Activated CD4-positive, alpha-beta T cell treated with anti-CD3 and anti-CD28 coated beads for 36 hours (primary cell): ENCODE data around the gene CCNC. TPM values are rescaled to one million over a fixed set of nuclear protein-coding genes. Genes with fewer than 3 reads are reported as not detected.

Experiments used
- ATAC-seq: fragments of 200-7000 bp; cut with Tn5 transposase; one replicate; pipeline ENCODE4 v1.10.0; 2021; ENCODE audit warnings: mild to moderate bottlenecking, moderate library complexity
- CTCF ChIA-PET: fragments of 350-600 bp; sonication (Branson Sonifier 250); formaldehyde crosslinking; loops from one replicate; lab custom pipeline; 2021; ENCODE audit warnings: antibody characterized with exemption; lab: Charles Lee
- POLR2A ChIA-PET: fragments of 350-600 bp; sonication (Branson Sonifier 250); formaldehyde crosslinking; loops from one replicate; lab custom pipeline; 2021; ENCODE audit warnings: antibody characterized with exemption, inconsistent platforms; lab: Charles Lee
- DNase-seq: peaks from one replicate; pipeline ENCODE4 v3.0.0-alpha.2; 2020
- H3K27ac Mint-ChIP-seq: one replicate; pipeline ENCODE4 v1.8.0; 2021; ENCODE audit warnings: mixed read lengths
- H3K27me3 Mint-ChIP-seq: one replicate; pipeline ENCODE4 v1.8.0; 2021; ENCODE audit warnings: mixed read lengths
- H3K36me3 Mint-ChIP-seq: one replicate; pipeline ENCODE4 v1.8.0; 2021; ENCODE audit warnings: low read depth, mixed read lengths
- H3K4me1 Mint-ChIP-seq: one replicate; pipeline ENCODE4 v1.8.0; 2021; ENCODE audit warnings: mixed read lengths
- H3K4me3 Mint-ChIP-seq: one replicate; pipeline ENCODE4 v1.8.0; 2021; ENCODE audit warnings: mild to moderate bottlenecking, moderate library complexity, mixed read lengths
- H3K9me3 Mint-ChIP-seq: one replicate; pipeline ENCODE4 v1.8.0; 2021; ENCODE audit warnings: low read depth, mixed read lengths
- intact Hi-C, 2 experiments: fragments of 100-400 bp; cut with DNase I in 1 of 2; cut with micrococcal nuclease in 1 of 2; formaldehyde crosslinking; loops; one replicate each; pipeline versions ENCODE4 v1.14.2 to v1.15.1; 2022 to 2024; cut with DNase I, micrococcal nuclease
- total RNA-seq, 2 experiments: library from RNA; stranded (reverse); gene quantifications; one replicate each; pipeline ENCODE4 v1.2.3, GENCODE V29; 2021

Gene CCNC
- total RNA-seq, 2 experiments from 2014 or later, result 50.7 to 67.3 TPM

DNA sequence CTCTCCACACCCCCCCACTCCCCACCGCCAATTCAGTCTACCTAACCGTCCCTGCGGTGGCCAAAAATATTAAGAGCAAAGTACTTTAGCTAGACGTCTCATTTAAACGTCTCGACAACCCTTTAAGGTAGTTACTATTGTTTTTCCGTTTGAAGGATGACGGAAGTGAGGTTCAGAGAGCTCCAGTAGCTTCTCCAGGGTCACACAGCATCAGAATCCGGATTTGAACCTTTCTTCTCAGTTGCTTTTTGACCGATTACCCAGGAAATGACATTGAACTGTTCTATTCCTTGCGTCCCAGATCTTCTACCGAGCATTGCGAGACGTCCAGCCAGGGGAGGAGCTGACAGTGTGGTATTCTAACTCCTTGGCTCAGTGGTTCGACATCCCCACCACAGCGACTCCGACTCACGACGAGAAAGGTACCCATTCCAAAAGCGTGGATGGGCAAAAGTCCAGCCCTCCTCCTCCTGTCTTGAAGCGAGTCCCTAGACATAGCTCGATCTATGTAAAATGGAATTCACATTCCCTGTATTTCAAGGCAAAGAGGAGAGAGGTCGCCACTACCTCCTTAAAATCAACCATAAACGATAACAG, 40.5 kb upstream of the CCNC start:
- H3K9me3 Mint-ChIP-seq, result peaks cover 5% of the 10 kb centered on the region
- H3K27me3 Mint-ChIP-seq, result peaks cover 76% of the 10 kb centered on the region
- no peak for ATAC-seq
- POLR2A ChIA-PET, result interaction anchor here (0.7 kb wide), 1 partner anchor 310 kb away, joined by 3 read pairs; no protein-coding TSS in a partner anchor
- H3K4me3 Mint-ChIP-seq, result no peak overlapping the region
- CTCF ChIA-PET, result interaction anchor here (1.3 to 2.0 kb wide), 2 partner anchors 20 to 88 kb away, joined by 3 to 5 read pairs; no protein-coding TSS in a partner anchor
- no peak for DNase-seq
- peaks cover 45% of the 10 kb centered on the region for H3K4me1 Mint-ChIP-seq
- H3K36me3 Mint-ChIP-seq, result no peaks in the 10 kb centered on the region
- intact Hi-C loops, result loop anchor here (5.0 kb wide), 2 partner anchors 777 to 853 kb away; partner anchors contain the start of genes POU3F2 (in 1 of the 2) and SIM1 (in 1 of the 2)
- no peak overlapping the region for H3K27ac Mint-ChIP-seq

DNA sequence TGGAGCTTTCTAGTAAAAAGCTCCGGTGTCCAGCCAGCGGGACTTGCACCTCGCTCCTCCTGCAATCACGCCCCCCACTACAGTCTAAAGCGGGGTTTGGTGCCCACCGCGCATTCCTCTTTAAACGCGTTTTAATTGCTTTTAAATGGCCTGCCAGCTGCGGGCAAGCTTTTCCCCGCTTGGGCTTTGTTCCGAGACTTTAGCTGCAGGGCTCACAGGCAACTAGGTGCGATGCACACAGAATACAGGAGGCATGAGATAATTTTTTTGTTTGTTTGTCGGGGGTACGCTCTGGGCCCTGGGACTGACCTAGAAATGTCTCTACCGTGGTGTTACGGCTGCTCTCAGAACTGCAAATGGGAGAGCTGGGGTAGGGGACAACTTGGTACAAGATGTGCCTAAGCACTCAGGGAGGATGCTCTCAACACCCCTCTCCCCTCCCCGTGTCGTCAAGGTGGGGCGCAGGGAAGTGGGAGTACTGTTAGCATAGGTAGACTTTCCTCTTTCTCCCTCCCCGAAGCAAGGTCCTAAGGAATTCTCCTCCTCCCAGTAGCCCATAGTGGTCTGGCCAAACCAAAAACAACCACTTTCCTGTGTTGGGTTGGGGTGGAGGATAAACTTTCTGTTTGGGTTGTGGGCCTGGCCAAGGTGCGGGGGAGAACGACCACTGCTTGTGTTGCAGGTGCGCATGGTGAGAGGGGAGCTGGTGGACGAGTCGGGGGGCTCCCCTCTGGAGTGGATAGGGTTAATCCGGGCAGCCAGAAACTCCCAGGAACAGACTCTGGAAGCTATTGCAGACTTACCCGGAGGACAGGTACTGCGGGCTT, 39.8 kb upstream of the CCNC start:
- peak; percentile 7 for DNase-seq
- H3K27me3 Mint-ChIP-seq, result peaks cover 79% of the 10 kb centered on the region
- H3K4me3 Mint-ChIP-seq, result no peak overlapping the region
- intact Hi-C loops, result loop anchor here (5.0 kb wide), 2 partner anchors 776 to 854 kb away; partner anchors contain the start of genes POU3F2 (in 1 of the 2) and SIM1 (in 1 of the 2)
- no peak overlapping the region for H3K27ac Mint-ChIP-seq
- CTCF ChIA-PET, result interaction anchor here (1.3 to 2.0 kb wide), 2 partner anchors 19 to 87 kb away, joined by 3 to 5 read pairs; no protein-coding TSS in a partner anchor
- peaks cover 5% of the 10 kb centered on the region for H3K9me3 Mint-ChIP-seq
- no peak for ATAC-seq
- POLR2A ChIA-PET, result interaction anchor here (0.7 kb wide), 1 partner anchor 9 kb away, joined by 6 read pairs; no protein-coding TSS in a partner anchor
- no peaks in the 10 kb centered on the region for H3K36me3 Mint-ChIP-seq
- H3K4me1 Mint-ChIP-seq, result peaks cover 49% of the 10 kb centered on the region

DNA sequence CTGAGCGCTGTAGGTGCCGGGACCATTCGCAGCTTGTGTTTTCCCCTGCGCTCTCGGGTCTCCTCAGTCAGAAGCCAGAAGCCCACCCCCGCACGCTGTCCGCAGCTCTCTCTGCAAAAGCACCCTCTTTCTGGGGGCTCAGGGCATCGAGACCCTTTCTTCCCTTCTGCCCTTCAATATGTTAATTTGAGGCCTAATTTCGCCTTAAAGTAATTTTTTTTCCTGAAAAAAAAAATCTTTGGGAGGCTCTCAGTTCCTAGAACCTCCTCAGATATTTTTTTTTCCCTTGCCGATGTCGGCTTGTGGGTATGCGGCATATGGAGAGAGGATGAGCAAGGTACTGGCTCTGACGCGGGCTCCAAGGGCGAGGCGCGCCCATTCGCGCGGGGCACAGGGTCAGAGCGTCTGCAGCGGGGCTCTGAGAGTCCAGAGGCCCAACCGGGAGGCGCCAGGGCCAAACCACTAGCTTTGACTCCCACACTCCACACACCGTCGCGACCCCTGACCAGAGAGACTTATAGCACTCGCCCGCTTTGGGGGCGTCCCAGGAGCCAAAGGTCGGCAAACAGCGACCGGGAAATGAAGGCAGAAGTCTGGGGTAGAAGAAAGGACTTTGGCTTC, 39.1 kb upstream of the CCNC start:
- H3K9me3 Mint-ChIP-seq, result peaks cover 5% of the 10 kb centered on the region
- POLR2A ChIA-PET, result interaction anchor here (0.7 kb wide), 1 partner anchor 10 kb away, joined by 6 read pairs; no protein-coding TSS in a partner anchor
- intact Hi-C loops, result loop anchor here (2.0 to 5.0 kb wide), 3 partner anchors 775 to 859 kb away; partner anchors contain the start of genes POU3F2 (in 1 of the 2) and SIM1 (in 1 of the 2)

DNA sequence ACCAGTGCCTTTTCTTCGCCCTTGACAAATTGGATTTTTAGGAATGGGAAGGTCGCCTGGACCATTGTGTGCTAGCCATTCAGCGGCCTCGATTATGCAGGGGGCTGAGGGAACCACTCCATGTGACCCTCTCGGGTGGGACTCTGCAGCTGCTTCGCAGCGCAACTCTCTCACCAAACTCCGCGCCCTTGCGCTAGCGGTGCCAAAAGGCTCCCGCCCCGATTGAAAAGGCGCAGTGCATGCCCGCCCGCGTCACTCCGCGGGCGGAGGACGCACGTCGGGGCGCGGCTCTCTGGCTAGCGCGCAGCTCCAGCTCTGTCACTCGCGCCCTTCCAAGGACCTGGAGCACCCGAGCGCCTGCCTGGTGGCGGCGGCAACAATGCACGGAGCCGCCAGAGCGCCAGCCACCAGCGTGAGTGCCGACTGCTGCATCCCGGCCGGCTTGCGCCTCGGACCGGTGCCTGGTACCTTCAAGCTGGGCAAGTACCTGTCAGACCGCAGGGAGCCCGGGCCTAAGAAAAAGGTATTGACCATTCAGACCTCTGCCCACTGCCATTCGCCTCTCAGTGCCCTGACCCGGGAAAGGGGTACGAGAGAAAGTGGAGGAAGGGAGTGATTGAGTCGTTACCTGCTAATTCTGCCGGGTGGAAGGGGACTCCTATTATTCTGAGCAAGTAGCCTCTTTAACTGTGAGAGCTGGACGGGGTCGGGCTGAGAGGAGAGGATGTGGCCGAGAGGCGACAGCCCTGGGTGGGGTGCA, 38.4 kb upstream of the CCNC start, which contains the start of gene PRDM13:
Gene PRDM13, plus strand, starts transcription at position 178 of the 760 bp plus-strand sequence. Its CDS starts 202 bp downstream, at position 380.
- H3K4me1 Mint-ChIP-seq, result peaks cover 56% of the 10 kb centered on the region
- no peak within 1 kb of the TSS for H3K27ac Mint-ChIP-seq
- H3K27me3 Mint-ChIP-seq, result peaks cover 81% of the 10 kb centered on the region
- H3K36me3 Mint-ChIP-seq, result no peaks in the 10 kb centered on the region
- peak within 1 kb of the TSS; percentile 20 for H3K4me3 Mint-ChIP-seq
- CTCF ChIA-PET, result interaction anchor here (0.6 kb wide), 1 partner anchor 217 kb away, joined by 4 read pairs; no protein-coding TSS in a partner anchor
- DNase-seq, result peak; percentile 30
- peaks cover 5% of the 10 kb centered on the region for H3K9me3 Mint-ChIP-seq
- ATAC-seq, result no peak
- POLR2A ChIA-PET, result no interaction called here
- intact Hi-C loops, result loop anchor here (2.0 to 5.0 kb wide), 3 partner anchors 775 to 860 kb away; partner anchors contain the start of genes POU3F2 (in 1 of the 2) and SIM1 (in 1 of the 2)

More for the DNA sequence above, 39.1 kb upstream of the CCNC start:
- peaks cover 54% of the 10 kb centered on the region for H3K4me1 Mint-ChIP-seq
- CTCF ChIA-PET, result interaction anchor here (2.0 kb wide), 1 partner anchor 19 kb away, joined by 5 read pairs; no protein-coding TSS in a partner anchor
- H3K27ac Mint-ChIP-seq, result no peak overlapping the region
- H3K27me3 Mint-ChIP-seq, result peaks cover 79% of the 10 kb centered on the region
- peak overlapping the region; percentile 20 for H3K4me3 Mint-ChIP-seq
- no peaks in the 10 kb centered on the region for H3K36me3 Mint-ChIP-seq
- DNase-seq (no peak), ATAC-seq (no peak)

DNA sequence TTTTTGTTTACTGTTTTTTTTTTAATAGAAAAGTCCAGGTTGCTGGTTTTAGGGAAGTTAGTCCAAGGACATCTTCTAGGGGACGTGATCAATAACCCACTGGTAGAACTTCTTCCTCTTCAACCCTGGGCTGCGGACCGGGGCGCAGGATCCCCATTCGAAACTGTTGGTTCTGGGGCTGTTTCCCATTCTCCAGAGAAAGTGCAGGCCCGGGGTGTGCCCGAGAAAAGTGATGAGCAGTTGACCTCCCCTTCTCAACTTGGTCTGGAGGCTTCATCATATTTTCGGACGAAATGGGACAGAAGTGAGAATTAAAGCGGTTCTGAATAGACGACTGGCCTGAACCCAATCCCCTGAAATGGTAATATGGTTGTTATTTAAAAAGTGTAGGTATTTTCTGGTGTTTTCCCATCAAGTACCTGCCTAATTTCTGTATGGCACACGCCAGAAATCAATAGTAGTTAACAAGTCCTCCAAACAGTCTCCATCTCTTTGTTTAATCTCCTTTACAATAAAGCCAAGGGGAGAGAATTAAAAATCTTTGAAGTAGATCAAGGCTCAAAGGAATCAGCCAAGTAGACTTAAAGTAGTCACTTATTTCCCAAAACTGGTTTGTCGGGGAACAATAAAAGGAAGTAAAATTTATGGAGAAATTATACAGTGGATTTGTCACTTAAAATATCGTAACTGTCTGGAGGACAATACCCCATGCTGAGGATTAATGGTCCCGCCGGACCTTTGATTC, 37.6 kb upstream of the CCNC start:
- ChIA-PET POLR2A (no interaction called here), CTCF (interaction anchor here (1.6 kb wide), 1 partner anchor 17 kb away, joined by 6 read pairs; no protein-coding TSS in a partner anchor)
- peaks cover 49% of the 10 kb centered on the region for H3K4me1 Mint-ChIP-seq
- H3K9me3 Mint-ChIP-seq, result peaks cover 5% of the 10 kb centered on the region
- peaks cover 79% of the 10 kb centered on the region for H3K27me3 Mint-ChIP-seq
- no peak for ATAC-seq
- H3K36me3 Mint-ChIP-seq, result no peaks in the 10 kb centered on the region
- no peak overlapping the region for H3K27ac Mint-ChIP-seq
- intact Hi-C loops, result loop anchor here (2.0 to 5.0 kb wide), 4 partner anchors 17 to 861 kb away; partner anchors contain the start of genes POU3F2 (in 1 of the 2) and SIM1 (in 1 of the 2)
- no peak overlapping the region for H3K4me3 Mint-ChIP-seq
- no peak for DNase-seq

DNA sequence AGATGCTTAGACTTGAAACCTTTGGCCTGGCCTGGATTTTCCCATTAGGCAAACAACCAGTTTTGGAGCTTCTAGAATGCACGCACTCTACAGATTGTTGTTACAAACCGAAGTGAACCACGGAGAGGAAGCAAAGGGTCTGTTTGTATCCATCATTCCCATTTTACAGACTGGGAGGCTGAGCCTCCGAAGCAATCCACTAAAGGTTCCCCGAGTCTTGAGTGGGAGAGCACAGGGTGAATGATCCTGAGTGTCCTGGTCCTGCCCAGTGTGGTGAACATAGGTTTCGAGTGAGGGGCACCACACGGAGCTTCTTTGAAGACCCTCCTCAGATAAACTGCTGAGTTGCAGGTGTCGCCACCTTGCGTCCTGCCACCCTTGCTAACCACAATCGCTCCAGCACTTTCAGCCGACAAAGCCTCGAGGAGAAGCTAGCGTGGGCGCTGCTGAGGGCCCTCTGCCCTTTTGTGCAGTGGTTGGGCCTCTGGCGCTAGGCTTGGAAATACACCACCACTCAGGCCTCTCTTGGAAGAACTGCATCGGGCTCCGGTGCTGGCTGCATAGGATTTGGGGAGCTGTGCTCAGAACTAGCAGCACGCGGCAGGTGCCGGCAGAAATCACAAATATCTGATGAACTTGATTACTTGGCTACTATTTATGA, 36.7 kb upstream of the CCNC start:
- H3K27ac Mint-ChIP-seq, result no peak overlapping the region

DNA sequence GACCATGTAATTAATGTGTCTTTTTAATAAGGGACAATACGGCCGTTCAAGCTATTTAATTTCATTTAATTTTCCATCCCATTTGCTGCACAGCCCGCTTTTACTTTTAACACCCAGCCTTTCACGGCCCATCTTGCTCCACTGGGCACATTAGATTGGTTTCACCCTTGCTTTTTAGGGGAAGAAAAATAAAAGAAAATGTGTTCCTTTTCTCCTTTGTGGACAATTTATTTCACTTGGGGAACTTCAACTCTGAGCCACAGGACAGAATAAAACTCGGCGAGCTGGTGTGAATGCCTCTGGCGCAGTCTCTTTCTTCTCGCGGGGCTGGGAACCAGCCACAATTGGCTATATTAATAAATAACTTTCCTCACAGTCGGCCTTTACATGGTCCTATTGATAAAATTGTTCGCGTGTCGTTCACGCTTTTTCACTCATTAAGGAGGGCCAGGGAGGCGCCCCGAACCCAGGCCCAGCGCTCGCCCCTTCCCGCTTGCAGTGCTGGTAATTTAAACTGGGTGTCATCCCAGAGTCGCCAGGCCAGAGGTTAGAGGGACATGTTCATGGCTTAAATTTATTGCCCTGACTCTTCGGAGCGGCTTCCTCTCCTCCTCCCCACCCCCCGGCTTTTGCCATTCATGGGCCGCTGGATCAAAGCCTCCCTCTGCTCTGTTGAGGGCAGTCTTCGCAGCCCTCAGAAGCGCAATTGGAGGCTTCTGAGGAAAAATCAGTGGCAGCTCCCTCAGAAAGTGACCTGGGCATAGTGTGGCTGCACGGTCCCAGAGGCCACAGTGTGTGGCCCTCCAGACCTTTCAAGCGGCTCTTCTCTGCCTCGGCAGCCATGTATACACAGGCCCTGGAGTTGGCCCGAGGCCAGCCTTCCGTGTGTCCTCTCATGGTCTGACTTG, 36.0 kb upstream of the CCNC start:
- ATAC-seq (no peak), DNase-seq (peak; percentile 16)
- Mint-ChIP-seq H3K4me1 (peaks cover 35% of the 10 kb centered on the region), H3K27ac (no peak overlapping the region), H3K27me3 (peaks cover 79% of the 10 kb centered on the region), H3K4me3 (peak overlapping the region; percentile 51), H3K9me3 (peaks cover 5% of the 10 kb centered on the region), H3K36me3 (no peaks in the 10 kb centered on the region)
- ChIA-PET CTCF (interaction anchor here (0.6 to 1.6 kb wide), 4 partner anchors 16 to 462 kb away, joined by 3 to 6 read pairs (median 4); partner anchors contain the start of gene CCNC), POLR2A (no interaction called here)
- intact Hi-C loops, result loop anchor here (2.0 to 5.0 kb wide), 3 partner anchors 16 to 858 kb away; partner anchors contain the start of genes POU3F2 (in 1 of the 2) and SIM1 (in 1 of the 2)

More for the DNA sequence above, 36.7 kb upstream of the CCNC start:
- Mint-ChIP-seq H3K27me3 (peaks cover 79% of the 10 kb centered on the region), H3K36me3 (no peaks in the 10 kb centered on the region), H3K9me3 (peaks cover 5% of the 10 kb centered on the region), H3K4me3 (no peak overlapping the region), H3K4me1 (peaks cover 40% of the 10 kb centered on the region)
- ATAC-seq (no peak), DNase-seq (peak; percentile 36)
- POLR2A ChIA-PET, result no interaction called here
- intact Hi-C loops, result loop anchor here (2.0 to 5.0 kb wide), 3 partner anchors 16 to 857 kb away; partner anchors contain the start of genes POU3F2 (in 1 of the 2) and SIM1 (in 1 of the 2)
- CTCF ChIA-PET, result interaction anchor here (0.7 to 1.6 kb wide), 2 partner anchors 16 to 37 kb away, joined by 3 to 6 read pairs; partner anchors contain the start of gene CCNC

DNA sequence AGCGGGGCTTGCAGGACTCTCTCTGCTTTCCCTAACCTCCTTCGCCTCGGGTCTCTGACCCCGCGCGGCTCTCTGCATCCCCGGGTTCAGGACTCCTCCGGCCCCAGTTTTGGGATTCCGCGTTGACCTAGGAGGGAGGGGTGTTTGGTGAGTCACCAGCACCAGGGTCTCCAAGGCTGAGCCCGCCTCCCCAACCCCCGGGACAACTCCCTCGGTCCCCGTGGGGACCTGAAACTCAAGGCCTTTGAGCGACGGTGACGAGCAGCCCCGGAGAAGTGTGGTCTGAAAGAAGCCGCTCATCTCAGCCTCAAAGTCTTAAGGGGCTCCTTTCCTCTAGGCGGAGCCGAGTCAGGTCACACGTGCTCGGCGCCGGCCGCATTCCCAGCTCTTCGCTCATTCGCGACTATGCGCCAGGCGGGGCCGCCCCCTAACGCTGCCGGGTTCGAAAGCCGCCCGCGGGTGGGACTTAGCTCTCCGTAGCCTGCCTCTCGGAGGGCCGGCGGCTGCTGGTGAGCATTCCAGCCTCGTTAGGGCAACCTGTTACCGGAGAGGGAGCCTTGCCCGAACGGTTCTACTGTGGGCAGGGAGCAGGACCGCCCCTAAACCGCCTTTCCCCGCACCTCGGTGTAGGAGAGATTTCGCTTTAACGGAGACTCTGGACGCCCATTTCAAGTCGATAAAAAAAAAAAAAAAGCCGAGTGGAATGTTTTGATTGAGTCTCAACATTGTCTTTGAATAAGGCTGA, 35.1 kb upstream of the CCNC start:
- peaks cover 30% of the 10 kb centered on the region for H3K4me1 Mint-ChIP-seq
- H3K27me3 Mint-ChIP-seq, result peaks cover 79% of the 10 kb centered on the region
- DNase-seq (peak; percentile 56), ATAC-seq (peak; percentile 51)
- intact Hi-C loops, result loop anchor here (1.0 to 2.0 kb wide), 3 partner anchors 10 to 15 kb away; no protein-coding TSS in a partner anchor
- POLR2A ChIA-PET, result no interaction called here
- peak overlapping the region; percentile 51 for H3K4me3 Mint-ChIP-seq
- no peak overlapping the region for H3K27ac Mint-ChIP-seq
- CTCF ChIA-PET, result interaction anchor here (0.6 to 1.5 kb wide), 2 partner anchors 15 to 462 kb away, joined by 4 to 5 read pairs; no protein-coding TSS in a partner anchor
- H3K9me3 Mint-ChIP-seq, result no peaks in the 10 kb centered on the region
- no peaks in the 10 kb centered on the region for H3K36me3 Mint-ChIP-seq
